ENCODE results near the gene WDR5. TPM values are rescaled to one million over a fixed set of nuclear protein-coding genes. Genes with fewer than 3 reads are reported as not detected.

WDR5 gene
- total RNA-seq, 3 donors from 2014 or later = 16.0 to 17.7 (median 17.4) TPM

GRCh38 chr9:134128727-134129679 lies 6.9 kb upstream of the WDR5 start:
- Histone ChIP-seq H3K9me3 (no peaks in the 10 kb centered on the region), H3K4me3 (no peak overlapping the region), H3K27ac (peak overlapping the region; percentile 51 to 75), H3K27me3 (no peaks in the 10 kb centered on the region), H3K4me1 (peaks cover 0 to 6% of the 10 kb centered on the region in 2 donors), H3K36me3 (no peaks in the 10 kb centered on the region)
- intact Hi-C loops (cut with DNase I; ENCODE audit: low total_unique reads) = no loop called here
- no peak for DNase-seq (ENCODE audit: low spot score in 2 of 2)
- TF ChIP-seq POLR2A (IDR thresholded peaks at IDR 0.05) (no peak), CTCF (IDR thresholded peaks at IDR 0.05) (no peak), POLR2AphosphoS5 (IDR thresholded peaks at IDR 0.05) (no peak)

GRCh38 chr9:134130503-134131375 lies 5.1 kb upstream of the WDR5 start:
- TF ChIP-seq POLR2A (IDR thresholded peaks at IDR 0.05) (no peak), POLR2AphosphoS5 (IDR thresholded peaks at IDR 0.05) (peak in 1 of 3 donors; percentile 37)
- DNase-seq (ENCODE audit: low spot score in 2 of 2) = peak; percentile 83 to 88
- Histone ChIP-seq H3K4me3 (peak overlapping the region in 2 of 3 donors; percentile 24 to 53), H3K27ac (peak overlapping the region; percentile 61 to 75), H3K36me3 (no peaks in the 10 kb centered on the region), H3K4me1 (peaks cover 0 to 15% of the 10 kb centered on the region in 2 donors), H3K9me3 (no peaks in the 10 kb centered on the region), H3K27me3 (no peaks in the 10 kb centered on the region)
- intact Hi-C loops (cut with DNase I; ENCODE audit: low total_unique reads) = loop anchor here (1.0 kb wide), 1 partner anchor 15 kb away; no protein-coding TSS in a partner anchor

- Histone ChIP-seq H3K36me3 (no peaks in the 10 kb centered on the region), H3K4me1 (peaks cover 0 to 15% of the 10 kb centered on the region in 2 donors), H3K27me3 (no peaks in the 10 kb centered on the region), H3K9me3 (no peaks in the 10 kb centered on the region), H3K27ac (peak overlapping the region; percentile 61 to 75), H3K4me3 (peak overlapping the region in 2 of 3 donors; percentile 24 to 53)
- intact Hi-C loops (cut with DNase I; ENCODE audit: low total_unique reads) = no loop called here
- TF ChIP-seq CTCF (IDR thresholded peaks at IDR 0.05) (no peak), POLR2A (IDR thresholded peaks at IDR 0.05) (no peak), POLR2AphosphoS5 (IDR thresholded peaks at IDR 0.05) (no peak)
- DNase-seq (ENCODE audit: low spot score in 2 of 2) = no peak
Measured at GRCh38 chr9:134131471-134132207, 4.2 kb upstream of the WDR5 start.

GRCh38 chr9:134132208-134132870 lies 3.5 kb upstream of the WDR5 start:
- TF ChIP-seq POLR2AphosphoS5 (IDR thresholded peaks at IDR 0.05) (no peak), CTCF (IDR thresholded peaks at IDR 0.05) (no peak), POLR2A (IDR thresholded peaks at IDR 0.05) (no peak)
- Histone ChIP-seq H3K4me1 (peaks cover 3 to 22% of the 10 kb centered on the region in 2 donors), H3K27ac (peak overlapping the region; percentile 61 to 75), H3K27me3 (no peaks in the 10 kb centered on the region), H3K36me3 (no peaks in the 10 kb centered on the region), H3K4me3 (no peak overlapping the region), H3K9me3 (no peaks in the 10 kb centered on the region)
- intact Hi-C loops (cut with DNase I; ENCODE audit: low total_unique reads) = no loop called here
- DNase-seq (ENCODE audit: low spot score in 2 of 2) = no peak

All from breast epithelium (tissue), 4 donors.